Endothelial cell of umbilical vein (primary cell): ENCODE results near the gene TTC27.

Experiments
- CTCF ChIP-seq, 2 donors: IDR thresholded peaks; 1 replicate in 1 of 2; 2 replicates in 1 of 2; pipeline ENCODE4 v1.5.1; 2011; ENCODE audit warnings: low read length in 2 of 2, mild to moderate bottlenecking in 2 of 2, moderate library complexity in 2 of 2, control low read depth in 1 of 2, inconsistent platforms in 1 of 2, low read depth in 1 of 2; ENCODE audit not compliant: insufficient read depth in 1 of 2; ENCODE audit errors: extremely low read depth in 1 of 2
- EZH2 ChIP-seq: IDR thresholded peaks from 2 replicates; pipeline ENCODE4 v1.6.1; 2012; ENCODE audit warnings: borderline replicate concordance, low read depth, mild to moderate bottlenecking, moderate library complexity, low read length, inconsistent platforms; ENCODE audit not compliant: severe bottlenecking
- GATA2 ChIP-seq: IDR thresholded peaks from 2 replicates; pipeline ENCODE4 v1.7.0; 2011; ENCODE audit warnings: low read depth, mild to moderate bottlenecking, moderate library complexity, mixed read lengths, low read length; ENCODE audit not compliant: insufficient read length, insufficient read depth
- JUN ChIP-seq: IDR thresholded peaks from 2 replicates; pipeline ENCODE4 v1.6.1; 2011; ENCODE audit warnings: borderline replicate concordance, low read depth; ENCODE audit not compliant: insufficient read length, insufficient read depth
- POLR2A ChIP-seq: IDR thresholded peaks from 2 replicates; pipeline ENCODE4 v1.6.1; 2012; ENCODE audit warnings: low read depth, mild to moderate bottlenecking, control low read depth, low read length
- POLR2AphosphoS5 ChIP-seq: IDR thresholded peaks from 2 replicates; pipeline ENCODE4 v1.6.1; 2012; ENCODE audit warnings: low read depth, mild to moderate bottlenecking, control low read depth, low read length, moderate library complexity; ENCODE audit not compliant: insufficient read depth

GRCh38 chr2:32711908-32712501 lies 84.2 kb downstream of the TTC27 start:
- TF ChIP-seq CTCF (IDR thresholded peaks at IDR 0.05; ENCODE audit: extremely low read depth in 1 of 2, insufficient read depth in 1 of 2, low read depth in 1 of 2, low read length in 2 of 2) (no peak), EZH2 (no peak), POLR2A (no peak), POLR2AphosphoS5 (no peak), JUN (no peak), GATA2 (no peak)
